Immature natural killer cell (primary cell): ENCODE results near the gene SPAG4. TPM values are rescaled to one million over a fixed set of nuclear protein-coding genes. Genes with fewer than 3 reads are reported as not detected.

Source experiments
- DNase-seq, 3 donors: peaks; one replicate each; pipeline ENCODE4 v3.0.0; 2022; ENCODE audit warnings: mixed read lengths in 1 of 3
- H3K27ac Mint-ChIP-seq, 6 donors: one replicate each; pipeline ENCODE4 v1.8.0; 2020; ENCODE audit warnings: mixed read lengths in 6 of 6, mild to moderate bottlenecking in 5 of 6, inconsistent platforms in 4 of 6, moderate library complexity in 3 of 6
- H3K27me3 Mint-ChIP-seq, 3 donors: one replicate each; pipeline ENCODE4 v1.8.0; 2020 to 2021; ENCODE audit warnings: low read depth in 3 of 3, mild to moderate bottlenecking in 3 of 3, mixed read lengths in 3 of 3, moderate library complexity in 3 of 3, inconsistent platforms in 1 of 3
- H3K36me3 Mint-ChIP-seq, 3 donors: one replicate each; pipeline ENCODE4 v1.8.0; 2020; ENCODE audit warnings: mixed read lengths in 3 of 3, inconsistent platforms in 2 of 3, mild to moderate bottlenecking in 2 of 3
- H3K4me1 Mint-ChIP-seq, 2 donors: one replicate each; pipeline ENCODE4 v1.8.0; 2020; ENCODE audit warnings: inconsistent platforms in 2 of 2, mild to moderate bottlenecking in 2 of 2, mixed read lengths in 2 of 2, moderate library complexity in 1 of 2
- H3K4me3 Mint-ChIP-seq, 5 donors: one replicate each; pipeline ENCODE4 v1.8.0; 2020; ENCODE audit warnings: mild to moderate bottlenecking in 5 of 5, mixed read lengths in 5 of 5, inconsistent platforms in 3 of 5, moderate library complexity in 3 of 5
- H3K9me3 Mint-ChIP-seq, 6 donors: one replicate each; pipeline ENCODE4 v1.8.0; 2020; ENCODE audit warnings: mild to moderate bottlenecking in 6 of 6, mixed read lengths in 6 of 6, inconsistent platforms in 4 of 6, moderate library complexity in 3 of 6
- polyA plus RNA-seq, 3 donors: library from polyadenylated mRNA; unstranded; fragments of 300-500 nt; fragmentation: Illumina TruSeq; gene quantifications; one replicate each; pipeline ENCODE4 v1.2.3, GENCODE V29; 2021

The SPAG4 gene
- polyA plus RNA-seq, 3 donors from 2014 or later, result 0.56 to 0.89 TPM; not detected in 1

- no peaks in the 10 kb centered on the region for H3K9me3 Mint-ChIP-seq
- peak overlapping the region; percentile 48 to 99 (median 82) for H3K27ac Mint-ChIP-seq
- peak overlapping the region; percentile 87 to 94 (median 90) for H3K4me3 Mint-ChIP-seq
- peaks cover 19 to 30% (median 22%) of the 10 kb centered on the region in 3 donors for H3K27me3 Mint-ChIP-seq
- H3K4me1 Mint-ChIP-seq, result peaks cover 40 to 43% of the 10 kb centered on the region in 2 donors
- peak; percentile 72 to 75 (median 74) for DNase-seq
- no peaks in the 10 kb centered on the region for H3K36me3 Mint-ChIP-seq
Observed at GRCh38 chr20:35619196-35620095, 3.8 kb downstream of the SPAG4 start.

- no peaks in the 10 kb centered on the region for H3K9me3 Mint-ChIP-seq
- DNase-seq, result no peak
- no peak overlapping the region for H3K4me3 Mint-ChIP-seq
- peaks cover 6 to 9% (median 8%) of the 10 kb centered on the region in 3 donors for H3K36me3 Mint-ChIP-seq
- peak overlapping the region in 3 of 6 donors; percentile 28 to 99 (median 29) for H3K27ac Mint-ChIP-seq
- peaks cover 12 to 18% (median 14%) of the 10 kb centered on the region in 3 donors for H3K27me3 Mint-ChIP-seq
- H3K4me1 Mint-ChIP-seq, result peaks cover 34 to 37% of the 10 kb centered on the region in 2 donors
Observed at GRCh38 chr20:35620818-35621559, 5.4 kb downstream of the SPAG4 start.

GRCh38 chr20:35621560-35621946 is 5.9 kb downstream of the SPAG4 start:
- Mint-ChIP-seq H3K4me3 (no peak overlapping the region), H3K36me3 (peaks cover 7 to 13% (median 9%) of the 10 kb centered on the region in 3 donors), H3K4me1 (peaks cover 31 to 32% of the 10 kb centered on the region in 2 donors), H3K9me3 (no peaks in the 10 kb centered on the region), H3K27me3 (peaks cover 7 to 13% (median 10%) of the 10 kb centered on the region in 3 donors), H3K27ac (peak overlapping the region in 4 of 6 donors; percentile 2 to 53 (median 36))
- DNase-seq, result no peak

GRCh38 chr20:35625584-35626385 is 10.2 kb downstream of the SPAG4 start:
- H3K27ac Mint-ChIP-seq, result peak overlapping the region in 5 of 6 donors; percentile 25 to 75 (median 45)
- no peaks in the 10 kb centered on the region for H3K4me1 Mint-ChIP-seq

GRCh38 chr20:35626386-35627001 is 10.9 kb downstream of the SPAG4 start:
- Mint-ChIP-seq H3K27me3 (peaks cover 0 to 2% (median 0%) of the 10 kb centered on the region in 3 donors), H3K9me3 (no peaks in the 10 kb centered on the region), H3K4me3 (no peak overlapping the region), H3K36me3 (peaks cover 17 to 34% (median 19%) of the 10 kb centered on the region in 3 donors), H3K4me1 (no peaks in the 10 kb centered on the region), H3K27ac (peak overlapping the region in 1 of 6 donors; percentile 69)
- DNase-seq, result no peak

More at GRCh38 chr20:35625584-35626385, 10.2 kb downstream of the SPAG4 start:
- peaks cover 17 to 28% (median 19%) of the 10 kb centered on the region in 3 donors for H3K36me3 Mint-ChIP-seq
- H3K27me3 Mint-ChIP-seq, result peaks cover 0 to 2% (median 0%) of the 10 kb centered on the region in 3 donors
- DNase-seq, result no peak
- no peaks in the 10 kb centered on the region for H3K9me3 Mint-ChIP-seq
- H3K4me3 Mint-ChIP-seq, result no peak overlapping the region

- Mint-ChIP-seq H3K4me1 (peaks cover 0 to 1% of the 10 kb centered on the region in 2 donors), H3K27ac (peak overlapping the region in 1 of 6 donors; percentile 57), H3K4me3 (no peak overlapping the region), H3K9me3 (no peaks in the 10 kb centered on the region), H3K36me3 (peaks cover 17 to 37% (median 19%) of the 10 kb centered on the region in 3 donors), H3K27me3 (peaks cover 0 to 2% (median 0%) of the 10 kb centered on the region in 3 donors)
- DNase-seq, result no peak
Observed at GRCh38 chr20:35627121-35627520, 11.5 kb downstream of the SPAG4 start.

GRCh38 chr20:35629427-35630145 is 14.0 kb downstream of the SPAG4 start:
- peaks cover 11 to 12% of the 10 kb centered on the region in 2 donors for H3K4me1 Mint-ChIP-seq
- peaks cover 17 to 47% (median 22%) of the 10 kb centered on the region in 3 donors for H3K36me3 Mint-ChIP-seq
- H3K27ac Mint-ChIP-seq, result peak overlapping the region in 5 of 6 donors; percentile 7 to 47 (median 33)
- DNase-seq, result no peak
- no peaks in the 10 kb centered on the region for H3K9me3 Mint-ChIP-seq
- H3K27me3 Mint-ChIP-seq, result peaks cover 0 to 2% (median 0%) of the 10 kb centered on the region in 3 donors
- H3K4me3 Mint-ChIP-seq, result no peak overlapping the region

- Mint-ChIP-seq H3K4me1 (peaks cover 20 to 21% of the 10 kb centered on the region in 2 donors), H3K4me3 (no peak overlapping the region), H3K27ac (peak overlapping the region in 1 of 6 donors; percentile 53), H3K36me3 (peaks cover 15 to 41% (median 18%) of the 10 kb centered on the region in 3 donors), H3K27me3 (no peaks in the 10 kb centered on the region), H3K9me3 (no peaks in the 10 kb centered on the region)
- DNase-seq, result no peak
Observed at GRCh38 chr20:35630636-35631035, 15.0 kb downstream of the SPAG4 start.

- DNase-seq, result no peak
- peaks cover 7 to 26% (median 13%) of the 10 kb centered on the region in 3 donors for H3K36me3 Mint-ChIP-seq
- no peak overlapping the region for H3K4me3 Mint-ChIP-seq
- H3K27me3 Mint-ChIP-seq, result no peaks in the 10 kb centered on the region
- peaks cover 36 to 41% of the 10 kb centered on the region in 2 donors for H3K4me1 Mint-ChIP-seq
- no peaks in the 10 kb centered on the region for H3K9me3 Mint-ChIP-seq
- peak overlapping the region in 5 of 6 donors; percentile 16 to 55 (median 49) for H3K27ac Mint-ChIP-seq
Observed at GRCh38 chr20:35632539-35633115, 17.0 kb downstream of the SPAG4 start.

- peaks cover 62 to 69% of the 10 kb centered on the region in 2 donors for H3K4me1 Mint-ChIP-seq
- H3K9me3 Mint-ChIP-seq, result no peaks in the 10 kb centered on the region
- H3K27ac Mint-ChIP-seq, result peak overlapping the region in 5 of 6 donors; percentile 55 to 80 (median 59)
- peaks cover 0 to 18% (median 3%) of the 10 kb centered on the region in 3 donors for H3K36me3 Mint-ChIP-seq
- no peak for DNase-seq
- H3K4me3 Mint-ChIP-seq, result no peak overlapping the region
- H3K27me3 Mint-ChIP-seq, result no peaks in the 10 kb centered on the region
Observed at GRCh38 chr20:35635652-35636051, 20.0 kb downstream of the SPAG4 start.

- Mint-ChIP-seq H3K36me3 (peaks cover 0 to 16% (median 3%) of the 10 kb centered on the region in 3 donors), H3K27ac (peak overlapping the region in 4 of 6 donors; percentile 23 to 67 (median 58)), H3K9me3 (no peaks in the 10 kb centered on the region), H3K27me3 (no peaks in the 10 kb centered on the region), H3K4me3 (no peak overlapping the region), H3K4me1 (peaks cover 66 to 74% of the 10 kb centered on the region in 2 donors)
- no peak for DNase-seq
Observed at GRCh38 chr20:35636095-35636494, 20.5 kb downstream of the SPAG4 start.

GRCh38 chr20:35637276-35637675 is 21.6 kb downstream of the SPAG4 start:
- peaks cover 0 to 8% (median 3%) of the 10 kb centered on the region in 3 donors for H3K36me3 Mint-ChIP-seq
- no peak for DNase-seq
- H3K27ac Mint-ChIP-seq, result peak overlapping the region in 4 of 6 donors; percentile 28 to 77 (median 52)
- no peaks in the 10 kb centered on the region for H3K9me3 Mint-ChIP-seq
- H3K4me1 Mint-ChIP-seq, result peaks cover 76 to 86% of the 10 kb centered on the region in 2 donors
- H3K27me3 Mint-ChIP-seq, result no peaks in the 10 kb centered on the region
- no peak overlapping the region for H3K4me3 Mint-ChIP-seq
